Measurements from ENCODE around the gene DNMT3L. TPM values are rescaled to one million over a fixed set of nuclear protein-coding genes. Genes with fewer than 3 reads are reported as not detected.

The DNMT3L gene
- total RNA-seq, 1 experiment from 2014 or later: not detected

Other genes with a start within 250 kb of the DNMT3L start
- 18.3 and 33.7 TPM in 2 replicates for gene TRAPPC10, start 249.6 kb downstream of the DNMT3L start, total RNA-seq (2014; rRNA removed; shearing (Covaris generic); ENCODE audit: low replicate concordance)
- 45.2 and 51.7 TPM in 2 replicates for gene PWP2, start 154.5 kb downstream of the DNMT3L start, total RNA-seq (2014; rRNA removed; shearing (Covaris generic); ENCODE audit: low replicate concordance)
- gene GATD3, start 128.2 kb downstream of the DNMT3L start, total RNA-seq (2014; rRNA removed; shearing (Covaris generic); ENCODE audit: low replicate concordance): 41.1 and 42.6 TPM in 2 replicates
- 0.10 and 0.30 TPM in 2 replicates for gene ICOSLG, start 21.0 kb downstream of the DNMT3L start, total RNA-seq (2014; rRNA removed; shearing (Covaris generic); ENCODE audit: low replicate concordance)
- gene AIRE, start 24.0 kb upstream of the DNMT3L start, total RNA-seq (2014; rRNA removed; shearing (Covaris generic); ENCODE audit: low replicate concordance): not detected in 2 replicates
- gene PFKL, start 38.2 kb upstream of the DNMT3L start, total RNA-seq (2014; rRNA removed; shearing (Covaris generic); ENCODE audit: low replicate concordance): 111 and 175 TPM in 2 replicates
- gene CFAP410, start 77.5 kb upstream of the DNMT3L start, total RNA-seq (2014; rRNA removed; shearing (Covaris generic); ENCODE audit: low replicate concordance): 24.3 and 34.9 TPM in 2 replicates
- gene TRPM2, start 91.7 kb upstream of the DNMT3L start, total RNA-seq (2014; rRNA removed; shearing (Covaris generic); ENCODE audit: low replicate concordance): 0.13 TPM in 1 of 2 replicates, not detected in the other
- 1.2 and 1.4 TPM in 2 replicates for gene LRRC3, start 193.6 kb upstream of the DNMT3L start, total RNA-seq (2014; rRNA removed; shearing (Covaris generic); ENCODE audit: low replicate concordance)